GM18505 (cell line): Measurements from ENCODE around the gene PROSER1.
"Not testable (repeated sequence)": the region's sequence is repeated elsewhere in the genome, so short reads cannot be mapped to it uniquely, and the experiment has no call there.

Source experiments
- ATAC-seq: cut with Tn5 transposase; IDR thresholded peaks from one replicate; pipeline ENCODE4 v1.9.1; 2021; ENCODE audit not compliant: unreplicated experiment
- POLR2A ChIP-seq: IDR thresholded peaks from 4 replicates; pipeline ENCODE4 v1.6.1; 2011; ENCODE audit warnings: borderline replicate concordance; ENCODE audit not compliant: insufficient read depth, insufficient read length; ENCODE audit errors: extremely low read depth

Gene PROSER1

DNA sequence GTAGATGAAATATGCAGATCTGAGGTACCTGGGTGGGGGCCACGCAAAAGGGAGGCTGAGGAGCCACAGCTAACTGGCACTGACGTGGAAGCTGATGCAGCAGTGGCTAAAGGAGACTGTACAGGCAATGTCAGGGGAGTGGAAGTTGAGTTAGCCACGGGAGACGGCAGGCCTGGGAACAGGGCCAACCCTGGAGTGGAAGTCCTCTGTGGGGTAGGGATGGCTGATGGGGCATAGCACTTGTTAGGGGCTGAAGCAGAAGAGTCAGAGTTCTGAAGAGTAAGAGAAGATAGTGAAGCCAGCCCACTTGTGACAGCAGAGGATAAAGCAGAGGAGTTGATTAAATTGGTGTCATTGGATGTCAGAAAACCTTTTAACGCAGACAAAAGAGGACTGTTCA lies 24.4 kb downstream of the PROSER1 start:
- no peak for ATAC-seq
- no peak for TF ChIP-seq POLR2A

DNA sequence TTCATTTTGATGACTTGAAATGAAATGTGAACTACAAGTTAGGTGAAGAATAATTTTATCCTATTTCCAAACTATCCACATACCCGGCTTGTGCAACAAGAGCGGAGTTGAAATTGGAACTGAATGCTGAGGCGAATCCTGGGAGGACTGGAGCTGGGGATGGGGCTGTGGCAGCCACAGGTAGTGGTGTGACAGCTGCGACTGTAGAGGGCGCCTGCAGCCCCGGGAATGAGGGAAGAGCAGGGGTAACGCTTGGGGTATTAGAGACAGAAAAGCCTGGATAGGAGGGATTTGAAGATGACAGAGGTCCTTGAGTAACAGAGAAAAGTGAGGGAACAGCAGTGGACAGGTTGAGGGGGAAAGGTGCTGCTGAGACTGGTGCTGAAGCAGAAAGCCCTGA lies 25.3 kb downstream of the PROSER1 start:
- TF ChIP-seq POLR2A = no peak
- ATAC-seq = no peak

DNA sequence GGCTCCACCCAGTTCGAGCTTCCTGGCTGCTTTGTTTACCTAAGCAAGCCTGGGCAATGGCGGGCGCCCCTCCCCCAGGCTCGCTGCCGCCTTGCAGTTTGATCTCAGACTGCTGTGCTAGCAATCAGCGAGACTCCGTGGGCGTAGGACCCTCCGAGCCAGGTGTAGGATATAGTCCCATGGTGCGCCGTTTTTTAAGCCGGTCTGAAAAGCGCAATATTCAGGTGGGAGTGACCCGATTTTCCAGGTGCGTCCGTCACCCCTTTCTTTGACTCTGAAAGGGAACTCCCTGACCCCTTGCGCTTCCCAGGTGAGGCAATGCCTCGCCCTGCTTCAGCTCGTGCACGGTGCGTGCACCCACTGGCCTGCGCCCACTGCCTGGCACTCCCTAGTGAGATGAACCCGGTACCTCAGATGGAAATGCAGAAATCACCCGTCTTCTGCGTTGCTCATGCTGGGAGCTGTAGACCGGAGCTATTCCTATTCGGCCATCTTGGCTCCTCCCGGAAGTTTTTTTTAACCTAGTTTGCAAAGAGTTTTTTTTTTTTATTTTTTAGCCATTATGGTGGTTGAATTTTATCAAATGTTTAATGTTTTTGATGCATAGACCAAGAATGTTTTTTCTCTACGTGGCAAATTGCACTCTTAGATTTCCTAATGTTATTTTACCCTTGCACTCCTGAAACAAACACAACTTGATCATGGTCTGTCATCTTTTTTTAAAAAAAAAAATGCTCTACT lies 31.3 kb downstream of the PROSER1 start:
- not testable (repeated sequence) for ATAC-seq

DNA sequence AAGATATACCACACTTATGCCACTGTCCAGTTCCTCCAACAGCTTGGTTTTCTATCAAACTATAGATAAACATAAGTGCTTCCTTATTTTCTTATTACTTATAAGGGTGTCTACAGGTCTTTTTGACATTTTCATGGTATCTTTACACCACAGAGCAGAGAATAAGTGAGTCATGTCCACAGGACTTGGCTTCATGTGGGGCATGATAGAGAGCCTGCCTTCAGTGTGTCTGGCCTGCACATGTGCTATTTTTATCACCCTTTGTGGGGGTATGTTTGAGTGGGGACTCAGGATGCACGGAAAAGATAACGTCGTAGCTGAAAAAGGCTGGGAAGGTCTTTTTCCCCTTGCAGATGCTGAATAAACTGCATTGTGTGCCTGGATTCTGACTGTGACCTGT lies 39.1 kb downstream of the PROSER1 start:
- no peak for ATAC-seq
- TF ChIP-seq POLR2A = no peak

DNA sequence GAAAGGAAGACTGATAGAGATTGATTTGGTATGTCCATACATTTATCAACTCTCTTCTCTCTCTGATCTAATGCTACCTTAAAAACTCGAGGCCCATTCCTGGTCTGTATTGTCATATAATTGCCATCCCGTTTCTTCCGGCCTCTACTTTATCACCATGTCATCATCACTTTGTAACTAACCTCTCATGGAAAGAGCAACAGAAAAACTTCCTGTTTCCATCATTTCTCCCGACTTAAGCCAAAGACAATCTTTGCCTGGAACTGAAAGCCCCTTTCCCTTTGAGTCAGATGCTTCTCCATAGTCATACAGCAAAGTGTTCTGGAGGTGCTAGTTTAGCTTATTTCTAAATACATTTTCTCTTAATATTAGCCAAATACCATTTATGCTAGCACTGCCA lies 44.5 kb downstream of the PROSER1 start:
- no peak for ATAC-seq
- no peak for TF ChIP-seq POLR2A

DNA sequence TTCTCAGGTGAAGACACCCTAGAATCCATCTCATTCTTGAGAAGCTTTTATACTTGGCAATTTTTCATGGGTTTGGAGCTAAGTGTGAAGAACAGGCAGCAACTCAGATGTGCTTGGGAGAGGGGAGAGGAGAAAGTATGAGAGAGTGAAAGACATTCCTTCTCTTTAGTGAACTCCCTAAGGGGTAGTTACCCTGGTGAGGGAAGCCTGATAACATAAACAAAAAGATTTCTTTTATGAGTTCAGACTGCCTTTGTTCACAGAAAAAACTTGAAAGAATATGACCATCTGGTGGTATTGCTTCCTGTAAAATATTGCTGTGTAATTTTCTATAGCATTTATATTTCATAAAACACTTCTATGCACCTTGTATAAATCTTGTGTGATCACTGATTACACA lies 47.2 kb downstream of the PROSER1 start, which contains the start of gene STOML3:
STOML3 (minus strand) TSS at position 139 of the 400 bp plus-strand sequence; CDS start at position 29, 110 bp downstream.
- ATAC-seq = no peak
- TF ChIP-seq POLR2A = no peak

DNA sequence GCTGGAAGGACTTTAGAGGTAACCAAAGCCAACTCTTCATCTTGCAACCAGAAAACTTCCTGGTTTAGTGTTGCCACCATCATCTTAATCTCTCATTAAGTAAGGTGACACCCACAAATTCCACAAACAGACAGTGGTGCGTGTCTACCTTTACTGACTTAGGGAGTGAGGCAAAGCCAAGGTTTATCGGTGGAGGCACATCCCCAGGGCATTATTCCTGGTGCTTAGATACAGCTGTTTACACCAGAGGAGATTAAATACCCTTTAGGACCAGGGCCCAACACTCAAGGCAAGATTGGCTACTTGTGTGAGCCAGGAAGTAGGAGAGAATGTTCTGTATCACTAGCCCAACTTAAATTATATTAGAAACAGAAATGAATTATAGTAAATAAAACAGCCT lies 56.8 kb downstream of the PROSER1 start:
- TF ChIP-seq POLR2A = no peak

DNA sequence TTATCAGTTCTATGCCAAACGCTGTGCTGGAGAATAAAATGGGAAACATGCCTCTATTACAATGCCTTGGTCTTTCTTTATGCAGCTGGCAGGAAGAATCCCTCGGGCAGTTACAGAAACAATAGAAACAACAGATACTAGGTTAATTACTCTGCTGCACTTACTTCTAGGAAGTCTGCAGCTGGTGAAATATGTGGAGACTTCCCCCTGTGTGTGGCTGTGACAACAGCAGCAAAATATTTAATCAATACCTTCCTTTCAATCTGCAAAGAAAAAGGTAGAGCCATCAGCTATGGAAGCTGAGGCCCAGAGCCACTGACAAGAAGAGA lies 57.2 kb downstream of the PROSER1 start:
- TF ChIP-seq POLR2A = no peak
- no peak for ATAC-seq

More for the DNA sequence above, 56.8 kb downstream of the PROSER1 start:
- ATAC-seq = no peak

DNA sequence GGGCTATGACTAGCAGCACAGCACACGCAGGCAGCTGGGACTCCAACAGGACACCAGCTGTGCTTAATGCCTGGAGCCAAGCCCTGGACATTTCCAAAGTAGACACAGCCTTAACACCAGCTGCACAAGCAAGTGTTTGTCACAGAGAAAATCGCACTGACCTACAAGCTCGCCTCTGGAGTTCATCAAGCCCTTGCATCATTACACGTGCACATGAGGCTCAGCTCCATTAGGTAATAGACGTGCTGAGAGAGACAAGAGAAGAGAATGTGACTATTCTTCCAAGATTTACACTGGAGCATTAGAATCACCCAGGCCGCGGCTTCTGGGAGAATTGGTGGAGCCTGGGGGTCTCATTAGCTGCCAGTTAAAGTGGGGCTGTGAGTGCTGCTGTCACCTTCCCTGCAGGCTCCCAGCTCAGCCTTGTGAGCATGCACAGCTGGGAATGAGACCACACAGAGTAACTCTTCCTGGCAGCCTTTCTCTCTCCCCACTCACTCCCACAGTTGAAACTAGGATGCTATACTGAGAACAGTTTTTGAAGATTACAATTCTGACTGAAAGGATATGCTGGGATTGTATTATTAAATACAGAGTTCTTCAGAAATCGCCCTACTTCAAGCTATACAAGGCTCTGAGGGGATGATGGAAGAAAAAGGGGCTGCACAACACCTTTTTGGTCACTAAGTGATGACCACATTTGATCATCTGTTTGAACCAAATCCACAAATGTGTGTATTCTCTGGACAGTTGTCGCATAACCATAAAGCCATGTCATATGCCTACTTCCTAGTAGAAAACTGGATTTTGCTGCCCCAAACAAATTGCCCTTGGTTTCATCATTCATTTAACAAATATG lies 57.8 kb downstream of the PROSER1 start:
- TF ChIP-seq POLR2A = no peak
- no peak for ATAC-seq

DNA sequence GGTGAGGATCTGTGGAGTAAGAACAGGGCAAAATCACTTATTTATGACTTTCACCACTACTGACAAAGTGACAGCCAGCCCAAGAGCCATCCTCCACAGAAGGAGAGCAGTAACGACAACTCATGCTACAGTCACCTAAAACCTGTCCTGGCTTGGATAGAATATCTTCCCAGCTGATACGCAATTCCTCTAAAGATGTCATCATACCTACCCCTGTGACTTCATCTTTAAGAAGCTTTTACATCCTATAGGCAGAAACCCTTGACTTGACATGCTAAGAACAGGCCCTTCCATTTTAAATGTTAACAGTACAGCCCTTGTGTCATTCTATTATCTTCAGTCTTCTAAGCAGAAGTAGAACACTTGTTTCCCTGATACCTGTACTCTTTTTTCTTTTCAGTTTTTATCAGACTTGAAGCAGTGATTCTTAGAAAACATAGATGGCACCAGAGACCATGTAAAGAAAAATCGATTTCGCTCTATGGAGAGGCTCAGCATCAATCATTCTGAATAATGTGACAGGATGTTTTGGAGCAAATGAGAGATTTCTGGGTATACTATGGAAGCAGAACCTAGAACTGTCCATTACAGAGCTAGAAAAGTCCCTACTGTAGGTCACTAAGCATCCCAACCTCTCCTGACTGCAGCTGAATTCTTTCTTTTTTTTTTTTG lies 67.4 kb downstream of the PROSER1 start:
- TF ChIP-seq POLR2A = no peak
- ATAC-seq = no peak

DNA sequence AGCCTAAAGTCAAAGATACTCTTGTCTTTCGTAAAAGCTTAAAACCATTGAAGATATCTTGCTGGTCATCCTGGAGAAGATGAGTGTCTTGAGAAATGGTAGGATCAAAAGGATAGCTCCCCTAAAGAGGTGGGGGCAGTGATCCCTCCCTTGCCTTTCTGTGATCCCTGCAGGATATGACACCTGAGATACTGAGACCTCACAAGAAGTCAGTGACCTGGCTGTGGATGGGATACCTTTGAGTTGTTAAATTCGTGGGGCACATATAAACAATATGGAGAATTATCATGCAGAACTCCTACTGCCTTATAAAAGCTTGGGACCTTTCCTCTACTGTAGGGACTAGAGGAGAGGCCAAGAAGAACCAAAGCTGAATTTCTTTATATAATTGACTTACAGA lies 68.7 kb downstream of the PROSER1 start:
- ATAC-seq = no peak
- no peak for TF ChIP-seq POLR2A

DNA sequence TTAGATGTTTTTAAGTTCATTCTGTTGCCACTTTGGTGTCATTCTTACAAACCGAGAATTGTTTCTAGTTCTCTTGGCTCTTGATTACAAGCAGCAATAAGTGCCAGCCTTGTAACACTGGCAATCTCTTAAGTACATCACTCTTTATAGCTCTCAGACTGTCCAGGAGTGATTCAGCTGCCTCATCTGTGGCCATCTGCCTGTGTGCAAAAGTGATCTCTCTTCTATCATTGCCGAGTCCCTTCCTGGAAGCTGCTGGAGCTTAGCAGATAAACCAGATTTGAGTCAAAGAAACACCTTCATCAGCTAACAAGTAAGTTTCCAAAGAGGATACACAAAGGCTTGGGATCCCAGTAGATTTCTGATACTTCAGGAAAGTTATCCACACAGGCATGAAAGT lies 70.4 kb downstream of the PROSER1 start:
- ATAC-seq = no peak
- no peak for TF ChIP-seq POLR2A

DNA sequence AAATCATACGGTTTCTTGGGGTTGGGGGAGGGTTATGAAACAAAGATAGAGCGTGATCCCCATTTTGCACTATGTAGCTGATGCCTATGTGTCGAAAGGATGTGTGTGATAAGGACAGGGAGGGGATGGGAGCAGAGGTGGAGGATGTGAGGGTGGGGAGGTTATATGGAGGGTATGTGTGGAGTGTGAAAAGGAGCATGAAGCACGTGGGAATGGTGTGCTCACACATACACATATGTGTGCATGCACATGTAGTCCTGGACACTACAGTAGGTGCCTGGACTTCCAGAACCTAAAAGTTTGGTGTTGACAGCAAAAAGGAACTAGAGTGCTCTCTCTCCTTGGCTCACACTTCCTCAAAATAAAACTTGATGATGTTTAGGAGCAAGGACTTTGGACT lies 72.6 kb downstream of the PROSER1 start:
- ATAC-seq = no peak
- no peak for TF ChIP-seq POLR2A

DNA sequence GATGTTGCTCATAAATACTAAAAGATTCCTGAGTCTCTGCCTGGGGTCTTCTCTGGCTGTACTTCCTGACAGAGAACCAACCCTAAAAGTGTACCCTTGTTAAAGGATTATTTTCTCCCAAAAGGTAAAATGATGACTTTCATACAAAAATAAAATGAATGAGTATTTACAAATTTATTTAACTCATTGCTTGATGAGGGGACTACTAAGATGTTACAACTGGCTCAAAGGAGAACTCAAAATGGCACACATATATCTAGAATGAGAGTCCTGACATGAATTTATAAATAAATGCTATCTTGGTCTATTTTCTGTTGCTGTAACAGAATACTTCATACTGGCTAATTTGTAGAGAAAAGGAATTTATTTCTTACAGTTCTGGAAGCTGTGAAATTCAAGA lies 77.7 kb downstream of the PROSER1 start:
- TF ChIP-seq POLR2A = no peak
- ATAC-seq = no peak
